ENCODE results near the gene WWOX. TPM values are rescaled to one million over a fixed set of nuclear protein-coding genes. Genes with fewer than 3 reads are reported as not detected.

WWOX gene
- total RNA-seq, 3 donors from 2014 or later, result 11.7 to 18.0 (median 13.8) TPM

- no peaks in the 10 kb centered on the region for H3K9me3 ChIP-seq
- no peaks in the 10 kb centered on the region for H3K4me1 ChIP-seq (ENCODE audit: low read depth)
- DNase-seq, result no peak
- no peak overlapping the region for H3K4me3 ChIP-seq
- intact Hi-C loops (cut with DNase I, micrococcal nuclease), result loop anchor here in 1 of 2 donors (5.0 kb wide), 1 partner anchor 680 kb away; no protein-coding TSS in a partner anchor
- TF ChIP-seq, protein P1, sequence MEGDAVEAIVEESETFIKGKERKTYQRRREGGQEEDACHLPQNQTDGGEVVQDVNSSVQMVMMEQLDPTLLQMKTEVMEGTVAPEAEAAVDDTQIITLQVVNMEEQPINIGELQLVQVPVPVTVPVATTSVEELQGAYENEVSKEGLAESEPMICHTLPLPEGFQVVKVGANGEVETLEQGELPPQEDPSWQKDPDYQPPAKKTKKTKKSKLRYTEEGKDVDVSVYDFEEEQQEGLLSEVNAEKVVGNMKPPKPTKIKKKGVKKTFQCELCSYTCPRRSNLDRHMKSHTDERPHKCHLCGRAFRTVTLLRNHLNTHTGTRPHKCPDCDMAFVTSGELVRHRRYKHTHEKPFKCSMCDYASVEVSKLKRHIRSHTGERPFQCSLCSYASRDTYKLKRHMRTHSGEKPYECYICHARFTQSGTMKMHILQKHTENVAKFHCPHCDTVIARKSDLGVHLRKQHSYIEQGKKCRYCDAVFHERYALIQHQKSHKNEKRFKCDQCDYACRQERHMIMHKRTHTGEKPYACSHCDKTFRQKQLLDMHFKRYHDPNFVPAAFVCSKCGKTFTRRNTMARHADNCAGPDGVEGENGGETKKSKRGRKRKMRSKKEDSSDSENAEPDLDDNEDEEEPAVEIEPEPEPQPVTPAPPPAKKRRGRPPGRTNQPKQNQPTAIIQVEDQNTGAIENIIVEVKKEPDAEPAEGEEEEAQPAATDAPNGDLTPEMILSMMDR (IDR thresholded peaks at IDR 0.05), result no peak
- no peaks in the 10 kb centered on the region for H3K36me3 ChIP-seq (ENCODE audit: low read depth)
- no peak for ATAC-seq
These were observed 828.3 kb downstream of the WWOX start for GRCh38 chr16:78927766-78928165.

DNA sequence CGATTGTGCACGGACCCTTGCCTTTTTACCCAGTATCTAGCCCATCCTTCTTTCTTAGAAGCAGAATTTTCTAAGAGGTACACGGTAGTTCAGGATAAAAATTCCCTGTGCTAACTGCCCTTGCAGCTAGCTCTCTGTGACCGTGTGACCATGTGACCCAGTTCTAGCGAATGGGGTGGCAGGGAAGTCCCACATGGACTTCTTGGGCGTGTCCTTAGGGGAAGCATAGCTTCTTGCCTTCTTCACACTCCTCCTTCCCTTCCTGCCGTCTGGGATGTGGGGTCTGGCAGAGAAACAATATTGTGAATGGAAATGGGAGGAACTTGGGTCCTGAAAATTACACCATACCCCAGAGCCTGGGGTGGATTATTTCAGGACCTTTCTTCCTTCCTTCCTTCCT lies 830.4 kb downstream of the WWOX start:
- TF ChIP-seq, protein P1 (IDR thresholded peaks at IDR 0.05), result no peak
- DNase-seq (no peak), ATAC-seq (no peak)
- H3K4me1 ChIP-seq (ENCODE audit: low read depth), result no peaks in the 10 kb centered on the region
- H3K4me3 ChIP-seq, result no peak overlapping the region
- H3K9me3 ChIP-seq, result no peaks in the 10 kb centered on the region
- intact Hi-C loops (cut with DNase I, micrococcal nuclease), result loop anchor here in 1 of 2 donors (5.0 kb wide), 1 partner anchor 677 kb away; no protein-coding TSS in a partner anchor
- H3K36me3 ChIP-seq (ENCODE audit: low read depth), result no peaks in the 10 kb centered on the region

- Histone ChIP-seq H3K4me3 (no peak overlapping the region), H3K9me3 (no peaks in the 10 kb centered on the region), H3K4me1 (ENCODE audit: low read depth) (no peaks in the 10 kb centered on the region), H3K36me3 (ENCODE audit: low read depth) (no peaks in the 10 kb centered on the region)
- ATAC-seq (no peak), DNase-seq (no peak)
- intact Hi-C loops (cut with DNase I, micrococcal nuclease), result no loop called here
- TF ChIP-seq, protein P1 (IDR thresholded peaks at IDR 0.05), result no peak
These were observed 831.1 kb downstream of the WWOX start for GRCh38 chr16:78930561-78930960.

GRCh38 chr16:78931267-78931666 lies 831.8 kb downstream of the WWOX start:
- DNase-seq (no peak), ATAC-seq (no peak)
- Histone ChIP-seq H3K36me3 (ENCODE audit: low read depth) (no peaks in the 10 kb centered on the region), H3K4me1 (ENCODE audit: low read depth) (no peaks in the 10 kb centered on the region), H3K4me3 (no peak overlapping the region), H3K9me3 (no peaks in the 10 kb centered on the region)
- TF ChIP-seq, protein P1 (IDR thresholded peaks at IDR 0.05), result no peak
- intact Hi-C loops (cut with DNase I, micrococcal nuclease), result no loop called here

DNA sequence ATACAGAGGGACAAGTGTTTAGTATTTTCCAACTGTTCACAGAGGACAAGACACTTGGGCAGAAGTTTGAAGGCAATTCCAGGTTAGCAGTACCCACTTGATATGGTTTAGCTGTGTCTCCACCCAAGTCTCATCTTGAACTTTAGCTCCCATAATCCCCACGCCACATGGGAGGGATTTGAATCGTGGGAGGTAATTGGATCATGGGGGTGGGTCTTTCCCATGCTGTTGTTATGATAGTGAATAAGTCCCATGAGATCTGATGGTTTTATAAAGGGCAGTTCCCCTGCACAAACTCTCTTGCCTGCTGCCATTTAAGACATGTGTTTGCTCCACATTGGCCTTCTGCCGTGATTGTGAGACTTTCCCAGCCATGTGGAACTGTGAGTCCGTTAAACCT lies 832.2 kb downstream of the WWOX start:
- no peak for ATAC-seq
- DNase-seq, result no peak
- H3K36me3 ChIP-seq (ENCODE audit: low read depth), result no peaks in the 10 kb centered on the region
- TF ChIP-seq, protein P1 (IDR thresholded peaks at IDR 0.05), result no peak
- no peaks in the 10 kb centered on the region for H3K9me3 ChIP-seq
- no peak overlapping the region for H3K4me3 ChIP-seq
- intact Hi-C loops (cut with DNase I, micrococcal nuclease), result no loop called here
- H3K4me1 ChIP-seq (ENCODE audit: low read depth), result no peaks in the 10 kb centered on the region

DNA sequence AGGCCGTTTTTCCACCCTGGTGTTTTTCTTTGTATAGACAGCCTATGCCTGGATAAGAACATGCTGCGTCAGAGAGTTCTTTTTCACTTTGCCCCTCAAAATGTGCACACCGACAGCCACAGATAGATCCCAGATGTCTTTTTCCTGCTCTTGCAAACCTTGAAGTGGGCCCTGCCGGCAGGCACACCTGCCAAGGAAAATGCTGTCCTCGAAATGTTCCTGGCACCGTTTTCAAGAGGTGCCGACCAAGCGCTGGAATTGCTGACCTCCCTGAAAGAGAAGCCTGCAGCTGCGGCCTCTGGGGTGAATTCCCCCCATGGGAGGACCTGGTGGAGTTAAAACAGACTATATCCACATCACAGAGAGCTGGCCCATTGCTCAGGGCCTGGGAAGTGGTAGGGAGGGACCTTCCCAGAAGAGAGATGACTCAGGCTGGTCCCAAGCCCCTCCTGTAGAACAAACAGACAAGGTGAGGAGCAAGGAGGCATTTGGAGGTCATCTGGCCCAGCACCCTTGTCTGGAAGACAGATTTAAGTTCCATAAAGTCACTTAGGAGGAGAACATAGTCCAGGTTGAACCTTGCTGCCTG lies 833.0 kb downstream of the WWOX start:
- intact Hi-C loops (cut with DNase I, micrococcal nuclease), result no loop called here
- TF ChIP-seq, protein P1 (IDR thresholded peaks at IDR 0.05), result no peak
- no peak for ATAC-seq
- H3K36me3 ChIP-seq (ENCODE audit: low read depth), result no peaks in the 10 kb centered on the region
- H3K4me3 ChIP-seq, result no peak overlapping the region
- no peaks in the 10 kb centered on the region for H3K4me1 ChIP-seq (ENCODE audit: low read depth)
- no peaks in the 10 kb centered on the region for H3K9me3 ChIP-seq
- no peak for DNase-seq
